ENCODE measurements around the gene PPP1R14B.
A peak's percentile ranks its signal among the peaks of the same experiment; 100 is the strongest.

Gene PPP1R14B

DNA sequence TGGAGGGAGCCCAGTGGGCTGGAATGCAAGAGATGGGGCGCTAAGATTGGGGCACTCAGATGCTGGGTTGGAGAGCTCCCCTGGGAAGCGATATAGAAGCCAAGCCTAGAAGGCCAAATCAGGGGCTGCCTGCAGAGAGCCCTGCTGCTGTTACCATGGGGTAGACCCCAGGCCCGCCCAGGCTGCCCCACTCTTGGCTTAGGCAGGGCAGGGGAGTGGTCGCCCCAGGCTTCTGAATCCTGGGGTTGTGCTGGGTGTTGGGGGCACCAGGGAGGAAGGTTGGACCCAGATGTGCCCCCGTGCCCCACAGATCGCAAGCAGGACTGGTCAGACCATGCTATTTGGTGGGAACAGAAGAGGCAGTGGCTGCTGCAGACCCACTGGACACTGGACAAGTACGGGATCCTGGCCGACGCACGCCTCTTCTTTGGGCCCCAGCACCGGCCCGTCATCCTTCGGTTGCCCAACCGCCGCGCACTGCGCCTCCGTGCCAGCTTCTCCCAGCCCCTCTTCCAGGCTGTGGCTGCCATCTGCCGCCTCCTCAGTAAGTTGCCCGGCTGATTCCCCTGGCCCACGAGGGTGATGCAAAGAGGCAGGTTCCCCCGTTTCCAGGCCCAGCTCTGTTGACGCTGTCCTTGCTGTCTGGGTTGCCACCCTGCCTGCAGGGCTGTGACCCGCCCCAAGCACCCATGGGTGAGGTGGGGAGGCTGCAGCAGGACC is 36.3 kb downstream of the PPP1R14B start:
- no peak for DNase-seq (ENCODE audit: low read depth)

DNA sequence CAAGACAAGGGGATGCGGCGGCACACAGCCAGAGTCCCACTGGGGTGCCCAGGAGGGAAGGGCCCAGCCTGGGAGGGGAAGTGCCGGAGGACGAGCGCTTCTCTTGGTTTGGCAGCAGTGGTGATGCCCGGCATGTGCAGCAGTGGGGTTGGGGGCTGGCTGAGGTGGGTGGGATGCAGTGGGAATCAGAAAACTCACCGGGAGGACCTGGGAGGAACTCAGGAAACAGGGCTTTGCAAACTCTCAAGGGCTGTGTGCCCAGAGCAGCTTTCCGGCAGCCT is 37.2 kb downstream of the PPP1R14B start:
- DNase-seq (ENCODE audit: low read depth): no peak

DNA sequence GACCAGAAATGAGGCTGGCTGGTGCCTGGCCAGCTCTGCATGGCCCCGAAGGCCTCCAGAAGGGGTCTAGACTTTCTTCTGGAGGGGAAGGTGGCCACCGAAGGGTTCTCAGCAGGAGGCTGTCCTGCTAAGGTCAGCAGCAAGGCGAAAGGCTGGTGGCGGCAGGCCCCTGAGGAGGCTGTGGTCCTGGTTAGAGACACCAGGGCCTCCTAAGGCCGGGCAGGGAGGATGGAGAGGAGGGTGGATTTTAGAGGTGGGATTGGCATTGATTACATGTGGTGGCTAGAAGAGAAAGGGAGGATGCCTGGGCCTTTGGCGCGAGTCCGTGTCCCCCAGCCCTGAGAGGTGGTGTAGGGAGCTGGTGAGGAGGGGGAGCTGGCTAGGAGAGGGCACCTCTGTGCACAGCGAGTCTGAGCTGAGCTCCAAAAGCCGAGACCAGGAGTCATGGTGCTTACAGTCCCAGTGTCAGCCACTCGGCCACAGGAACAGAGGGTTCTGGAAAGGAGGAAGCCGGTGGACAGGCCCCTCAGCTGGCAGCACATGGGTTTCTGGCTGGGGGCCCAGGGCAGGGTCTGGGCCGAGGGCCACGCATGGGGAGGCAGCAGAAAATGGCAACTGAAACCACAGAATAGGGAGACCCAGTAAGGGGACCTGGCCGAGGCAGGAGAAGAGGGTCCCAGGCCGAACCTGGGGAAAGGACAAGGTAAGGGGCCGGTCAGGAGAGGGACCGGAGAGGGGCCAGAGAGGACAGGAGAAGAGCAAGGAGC is 37.8 kb downstream of the PPP1R14B start:
- DNase-seq (ENCODE audit: low read depth): no peak

DNA sequence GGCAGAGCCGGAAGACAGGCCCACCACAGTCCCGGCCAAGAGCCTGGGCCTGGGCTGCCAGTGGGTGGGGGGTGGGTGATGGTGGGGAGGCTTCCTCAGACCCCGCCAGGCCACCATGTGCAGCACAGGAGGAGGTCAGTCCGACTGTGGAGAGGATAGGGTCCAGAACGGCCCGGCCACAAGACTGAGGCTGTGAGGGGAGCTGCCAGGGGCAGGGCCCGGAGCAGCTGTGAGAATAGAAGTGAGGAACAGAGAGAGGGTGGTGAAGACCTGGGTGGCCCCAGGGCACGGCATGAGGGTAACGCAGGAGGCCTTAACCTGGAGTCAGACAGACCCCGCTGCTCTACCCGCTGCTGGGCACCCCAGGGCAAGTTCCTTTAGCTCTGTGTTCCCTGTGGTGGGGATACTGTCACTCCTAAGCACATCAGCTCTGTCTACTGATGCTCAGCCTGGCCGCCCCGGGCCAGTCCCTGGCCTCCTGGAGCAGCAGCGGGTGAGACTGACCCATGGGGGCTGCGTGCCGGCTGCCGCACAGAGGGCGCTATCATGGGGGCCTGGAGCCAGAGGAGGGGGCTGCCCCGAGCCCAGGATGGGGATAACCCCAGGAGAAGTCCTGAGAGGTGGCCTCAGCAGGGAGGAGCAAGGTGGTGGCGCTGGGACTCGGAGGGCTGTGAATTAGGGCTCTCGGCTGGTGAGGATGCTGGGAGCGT is 38.5 kb downstream of the PPP1R14B start:
- DNase-seq (ENCODE audit: low read depth): no peak

DNA sequence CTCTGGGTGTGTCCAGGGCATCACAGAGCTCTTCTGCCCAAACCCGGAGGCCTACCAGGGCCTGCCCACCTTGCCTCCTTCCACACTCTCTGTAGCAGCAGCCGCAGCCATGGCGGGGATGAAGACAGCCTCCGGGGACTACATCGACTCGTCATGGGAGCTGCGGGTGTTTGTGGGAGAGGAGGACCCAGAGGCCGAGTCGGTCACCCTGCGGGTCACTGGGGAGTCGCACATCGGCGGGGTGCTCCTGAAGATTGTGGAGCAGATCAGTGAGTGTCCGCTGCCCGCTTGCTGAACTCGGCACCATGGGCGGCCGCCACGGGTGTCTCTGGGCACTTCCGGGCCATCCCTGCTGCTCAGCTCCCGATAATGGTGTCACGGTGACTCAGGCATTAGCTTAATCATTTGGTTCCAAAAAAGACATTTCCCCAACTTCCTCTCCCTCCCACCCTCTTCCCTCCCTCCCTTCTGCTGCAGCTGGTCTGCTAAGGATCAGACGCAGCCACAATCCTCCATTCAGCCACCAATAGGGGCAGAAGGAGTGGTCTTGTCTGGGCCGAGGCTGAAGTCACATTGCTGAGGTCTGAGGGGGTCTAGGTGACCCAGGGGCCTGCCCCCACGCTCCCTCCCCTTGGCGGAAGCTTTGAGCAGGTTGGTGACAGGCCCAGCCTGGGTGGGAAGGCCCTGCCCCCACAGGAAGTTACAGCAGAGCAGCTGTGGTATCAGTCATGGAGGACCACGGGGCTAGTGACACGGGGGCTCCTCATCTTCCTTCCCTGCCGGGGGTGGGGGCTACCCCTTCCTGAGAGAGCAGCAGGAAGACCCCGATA is 39.3 kb downstream of the PPP1R14B start:
- no peak for DNase-seq (ENCODE audit: low read depth)

DNA sequence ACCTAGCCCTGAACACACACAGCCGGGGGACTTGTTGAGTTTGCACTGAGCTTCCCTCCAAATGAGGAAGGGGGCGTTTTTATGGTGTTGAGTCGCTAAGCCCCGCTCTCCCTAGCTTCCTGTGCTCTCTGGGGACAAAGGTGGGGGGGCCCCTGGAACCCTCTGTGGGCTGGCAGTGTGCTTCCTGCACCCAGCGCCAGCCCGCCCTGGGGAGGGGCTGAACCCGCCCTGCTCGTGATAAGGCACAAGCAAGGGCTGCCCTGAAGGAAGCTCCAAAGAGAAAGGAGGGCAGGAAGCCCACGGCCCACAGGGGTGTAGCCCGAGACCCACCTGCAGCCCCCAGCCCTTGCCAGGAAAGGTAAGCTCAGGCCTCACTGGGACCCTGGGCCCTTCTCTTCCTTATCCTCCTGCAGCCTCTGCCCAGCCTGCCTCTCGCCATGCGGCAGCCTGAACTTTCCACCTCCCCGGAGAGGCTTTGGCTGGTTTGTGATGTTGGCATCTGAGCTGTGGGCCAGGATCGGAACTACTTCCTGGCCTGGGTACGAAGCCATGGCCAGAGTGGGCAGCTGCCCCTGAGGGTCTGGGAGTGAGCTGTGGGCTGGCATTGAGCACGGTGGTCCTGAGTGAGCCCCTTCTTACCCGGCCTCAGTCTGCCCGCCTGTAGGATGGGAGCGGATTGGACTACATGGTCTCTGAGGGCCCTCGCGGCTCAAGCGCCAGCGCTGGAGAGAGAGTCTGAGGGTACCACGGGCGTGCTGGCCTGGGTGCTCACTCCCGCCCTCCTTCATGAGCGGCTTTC is 40.1 kb downstream of the PPP1R14B start, which contains the start of gene FERMT3:
FERMT3 (plus strand) TSS at position 265 of the 799 bp plus-strand sequence. CDS start 644 bp downstream, outside the sequence.
- DNase-seq (ENCODE audit: low read depth): no peak

DNA sequence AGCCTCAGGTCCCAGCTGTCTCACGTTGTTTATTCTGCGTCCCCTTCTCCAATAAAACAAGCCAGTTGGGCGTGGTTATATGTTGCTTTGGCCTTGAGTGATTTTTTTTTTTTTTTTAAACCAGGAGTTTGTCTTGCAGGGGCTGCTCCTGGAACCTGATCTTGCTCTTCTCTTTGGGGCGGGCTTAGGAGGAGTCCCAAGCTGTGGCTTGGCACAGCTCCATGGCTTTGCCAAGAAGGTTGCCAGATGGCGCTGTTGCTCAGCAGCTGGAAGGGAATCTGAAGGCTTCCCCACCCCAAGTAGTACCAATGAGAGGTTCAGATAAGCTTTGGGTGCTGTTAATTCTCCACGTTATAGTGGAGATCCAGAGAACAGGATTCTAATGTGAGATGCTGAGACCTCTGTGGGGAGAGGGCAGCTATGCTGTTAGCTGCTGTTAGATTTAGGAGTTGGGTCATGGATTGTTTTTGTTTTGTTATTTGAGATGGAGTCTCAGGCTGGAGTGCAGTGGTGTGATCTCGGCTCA is 42.2 kb downstream of the PPP1R14B start:
- peak; percentile 68 for DNase-seq (ENCODE audit: low read depth)

DNA sequence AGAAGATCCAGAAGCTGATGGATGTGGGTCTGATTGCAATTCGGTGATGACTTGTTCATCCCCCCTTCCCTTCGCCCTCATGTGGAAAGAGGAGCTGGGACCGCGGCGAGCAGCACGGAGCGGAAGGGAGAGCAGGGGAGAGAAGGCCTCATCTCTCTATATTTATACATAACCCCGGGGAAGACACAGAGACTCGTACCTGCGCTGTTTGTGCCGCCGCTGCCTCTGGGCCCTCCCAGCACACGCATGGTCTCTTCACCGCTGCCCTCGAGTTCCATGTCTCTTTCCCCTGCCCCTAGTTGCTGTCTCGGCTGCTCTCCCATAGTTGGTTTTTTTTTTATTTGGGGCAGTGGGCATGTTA is 42.7 kb downstream of the PPP1R14B start:
- no peak for DNase-seq (ENCODE audit: low read depth)

DNA sequence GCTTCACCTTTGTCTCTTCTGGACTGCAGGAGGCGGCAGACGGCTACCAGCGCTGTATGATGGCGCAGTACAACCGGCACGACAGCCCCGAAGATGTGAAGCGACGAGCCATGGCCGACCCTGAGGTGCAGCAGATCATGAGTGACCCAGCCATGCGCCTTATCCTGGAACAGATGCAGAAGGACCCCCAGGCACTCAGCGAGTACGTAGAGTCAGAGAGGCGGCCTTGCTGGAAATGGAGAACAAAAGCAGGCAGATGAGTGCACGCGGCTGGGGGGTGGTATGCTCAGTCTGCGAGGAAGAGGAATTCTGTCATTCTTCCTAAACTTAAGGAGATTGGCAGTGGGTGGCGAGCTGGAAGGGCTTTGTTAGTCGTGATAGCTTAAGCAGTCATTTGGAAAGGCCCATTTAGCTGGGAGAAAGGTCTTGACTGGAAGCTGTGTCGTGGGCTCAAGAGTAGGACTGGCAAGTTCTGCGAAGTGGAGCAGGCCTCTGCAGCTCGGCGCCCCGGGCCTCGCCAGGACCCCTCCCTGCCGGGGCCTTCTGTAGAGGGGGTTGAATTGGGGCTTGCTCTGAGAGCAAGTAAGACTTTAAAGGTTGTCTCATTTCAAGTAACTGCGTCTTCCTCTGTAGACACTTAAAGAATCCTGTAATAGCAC is 43.2 kb downstream of the PPP1R14B start:
- no peak for DNase-seq (ENCODE audit: low read depth)

DNA sequence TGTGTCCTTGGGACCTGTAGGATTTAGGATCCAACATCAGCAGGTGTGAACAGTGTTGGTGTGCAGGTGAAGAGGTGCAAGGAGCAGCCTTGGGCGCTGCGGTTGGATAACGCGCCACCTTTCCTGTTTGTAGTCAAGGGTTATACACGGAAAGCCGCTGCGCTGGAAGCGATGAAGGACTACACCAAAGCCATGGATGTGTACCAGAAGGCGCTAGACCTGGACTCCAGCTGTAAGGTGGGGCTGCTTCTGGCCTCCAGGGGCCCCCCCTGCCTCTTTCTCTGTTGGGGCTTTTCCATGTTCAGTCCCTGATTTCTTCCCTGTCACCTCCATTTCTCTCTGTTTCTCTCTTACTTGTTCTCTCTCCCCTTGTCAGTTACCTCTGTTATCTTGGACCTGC is 43.8 kb downstream of the PPP1R14B start:
- DNase-seq (ENCODE audit: low read depth): no peak

DNA sequence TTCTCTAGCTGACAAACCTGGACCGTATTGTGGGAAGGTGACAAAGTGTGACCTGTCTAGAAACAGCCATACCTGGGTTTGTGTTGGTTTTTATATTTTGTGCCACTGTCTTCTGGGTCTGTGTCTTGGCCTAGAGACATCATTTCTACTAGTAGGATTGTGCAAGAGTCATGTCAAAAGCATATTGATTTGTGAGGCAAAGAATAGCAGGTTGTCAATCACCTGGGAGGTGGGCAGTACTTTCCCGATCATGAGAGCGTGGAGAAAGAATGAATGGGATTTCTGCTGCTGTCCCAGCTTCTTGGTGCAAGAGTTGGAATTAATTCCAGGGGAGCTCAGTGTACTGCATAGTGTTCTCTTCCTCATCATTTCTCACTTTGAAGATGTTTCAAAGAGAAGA is 45.2 kb downstream of the PPP1R14B start:
- DNase-seq (ENCODE audit: low read depth): no peak

DNA sequence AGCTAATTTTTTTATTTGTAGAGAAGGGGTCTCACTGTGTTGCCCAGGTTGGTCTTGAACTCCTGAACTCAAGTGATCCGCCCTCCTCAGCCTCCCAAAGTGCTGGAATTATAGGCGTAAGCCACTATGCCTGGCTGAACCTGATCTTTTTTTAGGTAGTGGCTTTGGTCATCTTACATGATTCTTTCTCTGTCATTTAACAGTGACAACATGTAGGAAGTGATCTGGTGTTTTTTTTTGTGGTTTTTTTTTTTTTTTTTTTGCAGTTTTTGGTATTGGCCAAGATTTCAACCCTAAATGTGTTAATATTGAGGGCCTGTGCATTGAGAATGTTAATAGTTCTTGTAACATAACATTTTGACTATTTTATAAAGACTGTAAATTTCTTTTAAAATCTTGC is 48.2 kb downstream of the PPP1R14B start:
- no peak for DNase-seq (ENCODE audit: low read depth)

DNA sequence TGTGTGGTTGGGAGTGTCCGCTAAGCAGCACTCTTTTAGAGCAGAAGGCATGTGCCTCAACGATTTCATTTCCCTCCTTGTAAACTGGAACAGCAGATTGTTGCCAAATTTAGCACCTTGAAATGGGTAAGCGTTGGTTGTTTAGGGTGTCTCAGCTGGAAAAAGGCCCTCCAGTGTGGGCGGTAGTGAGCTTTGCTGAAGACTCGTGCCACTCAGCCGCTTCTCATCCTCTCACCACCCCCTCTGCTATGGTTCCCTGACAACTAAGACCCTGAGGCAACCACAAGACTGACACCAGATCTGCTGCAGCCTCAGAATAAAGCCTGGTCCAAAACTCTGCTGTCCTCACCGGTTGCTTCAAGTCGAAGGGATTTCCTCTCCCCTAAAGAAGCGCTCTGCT is 50.1 kb downstream of the PPP1R14B start:
- no peak for DNase-seq (ENCODE audit: low read depth)
